Thyroid gland (tissue), 4 donors: ENCODE results near the gene HBM. TPM values are rescaled to one million over a fixed set of nuclear protein-coding genes. Genes with fewer than 3 reads are reported as not detected.
"Not testable (repeated sequence)": the region's sequence is repeated elsewhere in the genome, so short reads cannot be mapped to it uniquely, and the experiment has no call there.

ENCODE experiments used
- DNase-seq, 2 donors: peaks; one replicate each; pipeline ENCODE4 v3.0.0-alpha.2; 2019
- H3K27ac ChIP-seq, 3 donors: fragments of 200-600 bp; sonication (generic); 1 replicate in 2 of 3; 2 replicates in 1 of 3; pipeline ENCODE4 v1.5.1; 2016 to 2019; ENCODE audit warnings: mild to moderate bottlenecking in 1 of 3, moderate library complexity in 1 of 3
- H3K27me3 ChIP-seq: fragments of 200-600 bp; sonication (generic); one replicate; pipeline ENCODE4 v1.5.1; 2019
- H3K36me3 ChIP-seq, 2 donors: fragments of 200-600 bp; sonication (generic); one replicate each; pipeline ENCODE4 v1.5.1; 2016 to 2019
- H3K4me1 ChIP-seq, 2 donors: fragments of 200-600 bp; sonication (generic); one replicate each; pipeline ENCODE4 v1.5.1; 2017 to 2019
- H3K4me3 ChIP-seq, 3 donors: fragments of 200-600 bp; sonication (generic); replicated peaks in 1 of 3; 1 replicate in 2 of 3; 2 replicates in 1 of 3; pipeline ENCODE4 v1.5.1; 2016; ENCODE audit warnings: mild to moderate bottlenecking in 1 of 3
- H3K9me3 ChIP-seq: fragments of 200-600 bp; sonication (generic); one replicate; pipeline ENCODE4 v1.5.1; 2017
- CTCF ChIP-seq, 6 experiments: fragments of 200-600 bp in 3 of 6; fragments of 450-650 bp in 3 of 6; sonication (generic) in 3 of 6; IDR thresholded peaks; one replicate each; pipeline ENCODE4 v1.5.1; 2016 to 2019; ENCODE audit warnings: antibody characterized with exemption in 6 of 6, mild to moderate bottlenecking in 2 of 6, inconsistent platforms in 1 of 6, moderate library complexity in 1 of 6
- POLR2A ChIP-seq, 2 donors: fragments of 450-650 bp; IDR thresholded peaks; one replicate each; pipeline ENCODE4 v1.6.1; 2017; ENCODE audit warnings: antibody characterized with exemption in 2 of 2, mild to moderate bottlenecking in 2 of 2, moderate library complexity in 1 of 2
- WGBS, 2 donors: methylation state at CpG; one replicate each; pipeline ENCODE4 v1.1.5; 2017; 5-methylcytosine and 5-hydroxymethylcytosine counted together
- intact Hi-C: fragments of 100-400 bp; cut with DNase I; formaldehyde crosslinking; loops from one replicate; pipeline ENCODE4 v1.15.1; 2023
- total RNA-seq, 4 donors: library from RNA; depleted of rRNA; stranded (reverse); fragments of >200 nt; gene quantifications; one replicate each; pipeline ENCODE4 v1.2.3, GENCODE V29; 2016

Gene HBM
- total RNA-seq, 4 donors from 2014 or later: not detected

GRCh38 chr16:175011-175949 lies 9.5 kb downstream of the HBM start:
- DNase-seq: no peak
- Histone ChIP-seq H3K27me3 (peaks cover 31% of the 10 kb centered on the region), H3K4me1 (peaks cover 0 to 4% of the 10 kb centered on the region in 2 donors), H3K4me3 (no peak overlapping the region), H3K36me3 (no peaks in the 10 kb centered on the region), H3K27ac (no peak overlapping the region), H3K9me3 (no peaks in the 10 kb centered on the region)
- intact Hi-C loops: no loop called here
- 18 to 30% methylated on average over 7 of the region's 8 CpGs for WGBS, 2 donors
- TF ChIP-seq POLR2A (IDR thresholded peaks at IDR 0.05) (no peak), CTCF (IDR thresholded peaks at IDR 0.05) (no peak)

GRCh38 chr16:176006-176405 lies 10.2 kb downstream of the HBM start:
- H3K36me3 ChIP-seq, DNase-seq, H3K27ac ChIP-seq, H3K4me3 ChIP-seq, intact Hi-C loops, H3K9me3 ChIP-seq: not testable (repeated sequence)
- no CpG with 5 or more reads among the region's 39 CpGs for WGBS, 2 donors
- H3K4me1 ChIP-seq: peaks cover 7 to 11% of the 10 kb centered on the region in 2 donors
- H3K27me3 ChIP-seq: peaks cover 29% of the 10 kb centered on the region

GRCh38 chr16:176477-177382 lies 11.0 kb downstream of the HBM start, which contains the start of gene HBA1:
HBA1 (plus strand) TSS chr16:176680; CDS start chr16:176717, 37 bp downstream.
- H3K9me3 ChIP-seq, H3K4me3 ChIP-seq, intact Hi-C loops, H3K36me3 ChIP-seq, H3K27ac ChIP-seq, DNase-seq: not testable (repeated sequence)
- WGBS, 2 donors: 0 to 1% methylated on average over 2 to 22 of the region's 88 CpGs
- H3K27me3 ChIP-seq: peaks cover 23% of the 10 kb centered on the region
- H3K4me1 ChIP-seq: peaks cover 10 to 18% of the 10 kb centered on the region in 2 donors

GRCh38 chr16:177394-177822 lies 11.6 kb downstream of the HBM start:
- no peak for DNase-seq
- TF ChIP-seq POLR2A (IDR thresholded peaks at IDR 0.05): no peak
- TF ChIP-seq CTCF (IDR thresholded peaks at IDR 0.05): no peak
- Histone ChIP-seq H3K27me3 (peaks cover 23% of the 10 kb centered on the region), H3K36me3 (no peaks in the 10 kb centered on the region), H3K4me1 (peaks cover 10 to 18% of the 10 kb centered on the region in 2 donors), H3K27ac (no peak overlapping the region), H3K4me3 (no peak overlapping the region), H3K9me3 (no peaks in the 10 kb centered on the region)
- WGBS, 2 donors: 1 to 8% methylated on average over 8 to 13 of the region's 13 CpGs
- intact Hi-C loops: no loop called here

GRCh38 chr16:177981-178667 lies 12.3 kb downstream of the HBM start:
- Histone ChIP-seq H3K4me3 (no peak overlapping the region), H3K4me1 (peaks cover 10 to 18% of the 10 kb centered on the region in 2 donors), H3K9me3 (no peaks in the 10 kb centered on the region), H3K27ac (no peak overlapping the region), H3K27me3 (peaks cover 23% of the 10 kb centered on the region), H3K36me3 (no peaks in the 10 kb centered on the region)
- TF ChIP-seq POLR2A (IDR thresholded peaks at IDR 0.05) (no peak), CTCF (IDR thresholded peaks at IDR 0.05) (no peak)
- 62 to 67% methylated on average over 5 to 9 of the region's 11 CpGs for WGBS, 2 donors
- no peak for DNase-seq
- intact Hi-C loops: no loop called here
